CD4-positive, alpha-beta memory T cell (primary cell): ENCODE data around the gene MND1. TPM values are rescaled to one million over a fixed set of nuclear protein-coding genes. Genes with fewer than 3 reads are reported as not detected.
A peak's percentile ranks its signal among the peaks of the same experiment; 100 is the strongest.

Source experiments
- CTCF ChIA-PET: fragments of 350-600 bp; sonication (Branson Sonifier 250); formaldehyde crosslinking; loops from one replicate; lab custom pipeline; 2021; ENCODE audit warnings: inconsistent platforms; ENCODE audit not compliant: partially characterized antibody; lab: Charles Lee
- POLR2A ChIA-PET: fragments of 350-600 bp; sonication (Branson Sonifier 250); formaldehyde crosslinking; loops from one replicate; lab custom pipeline; 2021; ENCODE audit not compliant: partially characterized antibody; lab: Charles Lee
- DNase-seq, 5 donors: peaks; one replicate each; pipeline versions ENCODE4 v3.0.0 to v3.0.0-alpha.2; 2020 to 2022; ENCODE audit warnings: mixed read lengths in 1 of 5
- H3K27ac ChIP-seq: one replicate; pipeline ENCODE4 v1.7.0; 2013; ENCODE audit warnings: low read depth, low read length
- H3K27me3 ChIP-seq: 2 replicates; pipeline ENCODE4 v1.7.0; 2013; ENCODE audit warnings: mild to moderate bottlenecking, low read length, moderate library complexity; ENCODE audit not compliant: insufficient read depth
- H3K36me3 ChIP-seq: 2 replicates; pipeline ENCODE4 v1.7.0; 2013; ENCODE audit warnings: mild to moderate bottlenecking, low read length, moderate library complexity; ENCODE audit not compliant: insufficient read depth
- H3K4me1 ChIP-seq: 2 replicates; pipeline ENCODE4 v1.7.0; 2013; ENCODE audit warnings: mild to moderate bottlenecking, low read length, moderate library complexity; ENCODE audit not compliant: insufficient read depth
- H3K4me3 ChIP-seq, 2 donors: one replicate each; pipeline ENCODE4 v1.7.0; 2013; ENCODE audit warnings: low read length in 2 of 2, mild to moderate bottlenecking in 1 of 2
- H3K9me3 ChIP-seq, 2 donors: one replicate each; pipeline ENCODE4 v1.7.0; 2013; ENCODE audit warnings: low read length in 2 of 2, control low read depth in 1 of 2; ENCODE audit not compliant: control insufficient read depth in 1 of 2
- H3K27ac Mint-ChIP-seq, 7 donors: one replicate each; pipeline ENCODE4 v1.8.0; 2020 to 2021; ENCODE audit warnings: mixed read lengths in 7 of 7, mild to moderate bottlenecking in 6 of 7, inconsistent platforms in 3 of 7, moderate library complexity in 3 of 7
- H3K27me3 Mint-ChIP-seq, 2 donors: one replicate each; pipeline ENCODE4 v1.8.0; 2020 to 2021; ENCODE audit warnings: mixed read lengths in 2 of 2
- H3K36me3 Mint-ChIP-seq, 2 donors: one replicate each; pipeline ENCODE4 v1.8.0; 2020 to 2021; ENCODE audit warnings: mixed read lengths in 2 of 2, inconsistent platforms in 1 of 2, mild to moderate bottlenecking in 1 of 2
- H3K4me1 Mint-ChIP-seq, 4 donors: one replicate each; pipeline ENCODE4 v1.8.0; 2020 to 2021; ENCODE audit warnings: mixed read lengths in 4 of 4, mild to moderate bottlenecking in 1 of 4
- H3K4me3 Mint-ChIP-seq, 8 donors: one replicate each; pipeline ENCODE4 v1.8.0; 2020 to 2021; ENCODE audit warnings: mixed read lengths in 8 of 8, mild to moderate bottlenecking in 7 of 8, moderate library complexity in 6 of 8, inconsistent platforms in 3 of 8
- H3K9me3 Mint-ChIP-seq, 8 donors: one replicate each; pipeline ENCODE4 v1.8.0; 2020 to 2021; ENCODE audit warnings: mixed read lengths in 8 of 8, mild to moderate bottlenecking in 5 of 8, inconsistent platforms in 3 of 8, moderate library complexity in 1 of 8
- intact Hi-C: fragments of 100-400 bp; cut with micrococcal nuclease; formaldehyde crosslinking; loops from one replicate; pipeline ENCODE4 v1.15.1; 2023
- polyA plus RNA-seq, 2 donors: library from polyadenylated mRNA; unstranded; fragments of 300-500 nt; fragmentation: Illumina TruSeq; gene quantifications; one replicate each; pipeline ENCODE4 v1.2.3, GENCODE V29; 2021
- total RNA-seq, 2 experiments: library from RNA; stranded (reverse); gene quantifications; one replicate each; pipeline ENCODE4 v1.2.3, GENCODE V29; 2021

Gene MND1
- total and polyA plus RNA-seq, 4 experiments from 2014 or later: 0.34 TPM; not detected in 3

DNA sequence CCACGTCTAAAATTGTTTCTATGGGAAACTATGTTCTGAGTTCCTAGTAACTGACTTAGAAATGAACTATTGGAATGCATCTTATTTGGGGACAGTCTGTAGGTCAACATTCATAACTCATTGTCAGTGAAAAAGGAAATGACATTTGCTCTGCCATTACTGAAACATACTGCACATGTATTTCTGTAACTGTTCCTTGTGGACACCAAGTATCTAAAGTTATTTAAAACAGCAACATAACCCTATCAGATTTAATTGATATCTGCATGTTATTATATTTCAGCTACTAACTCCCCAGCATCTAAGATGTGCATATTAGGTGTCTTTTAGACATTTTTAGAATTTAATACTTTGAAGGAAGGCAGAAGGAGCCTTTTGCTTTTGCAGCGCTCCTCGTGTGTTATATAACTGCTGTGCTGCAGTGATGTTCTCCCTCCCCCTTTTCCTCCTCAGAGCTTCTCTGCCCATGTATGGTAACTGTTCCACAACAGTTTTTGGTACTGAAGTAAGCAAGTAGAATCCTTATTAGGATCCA, 84.5 kb downstream of the MND1 start:
- peaks cover 72% of the 10 kb centered on the region for H3K4me1 ChIP-seq

DNA sequence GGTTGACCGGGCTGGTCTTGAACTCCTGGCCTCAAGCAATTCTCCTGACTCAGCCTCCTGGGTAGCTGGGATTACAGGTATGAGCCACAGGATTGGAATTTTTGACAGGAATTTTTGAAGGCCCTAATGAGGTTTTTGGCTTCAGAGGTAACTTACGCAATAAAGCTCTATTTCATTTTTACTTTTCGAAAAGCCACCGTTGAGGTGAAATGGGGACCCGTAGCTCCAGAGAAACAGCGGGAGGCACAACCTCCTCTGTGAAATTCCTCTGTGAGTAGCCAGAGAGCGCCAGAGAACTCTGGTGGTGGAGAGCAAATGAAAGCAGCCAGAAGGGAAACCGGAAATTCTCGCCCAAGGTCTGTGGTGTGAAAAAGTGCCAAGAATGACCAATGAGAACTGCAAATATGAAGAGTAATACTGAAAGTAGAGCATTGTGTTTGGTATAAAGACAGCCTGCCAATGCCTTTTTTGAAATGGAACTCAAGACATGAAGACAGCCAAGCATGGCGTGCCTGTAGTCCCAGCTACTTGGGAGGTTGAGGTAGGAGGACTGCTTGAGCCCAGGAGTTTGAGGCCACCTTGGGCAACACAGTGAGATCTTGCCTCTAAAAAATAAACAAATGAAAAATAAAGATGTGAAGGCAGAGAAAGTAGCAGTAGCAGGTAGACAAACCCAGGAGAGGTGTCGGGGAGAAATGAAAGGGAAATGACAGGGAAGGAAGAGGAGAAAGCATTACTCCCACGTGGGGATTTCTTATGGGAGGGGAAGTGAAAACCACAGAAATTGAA, 88.7 kb downstream of the MND1 start:
- no peaks in the 10 kb centered on the region for H3K9me3 ChIP-seq
- intact Hi-C loops: loop anchor here (1.0 to 10.0 kb wide), 8 partner anchors 33 to 210 kb away; partner anchors contain the start of genes MND1 and TMEM131L

More for the DNA sequence above, 84.5 kb downstream of the MND1 start:
- Mint-ChIP-seq H3K27me3 (no peaks in the 10 kb centered on the region), H3K27ac (peak overlapping the region; percentile 32 to 94 (median 90)), H3K4me3 (peak overlapping the region in 7 of 8 donors; percentile 6 to 79 (median 62)), H3K4me1 (peaks cover 42 to 69% (median 55%) of the 10 kb centered on the region in 4 donors), H3K36me3 (no peaks in the 10 kb centered on the region), H3K9me3 (no peaks in the 10 kb centered on the region)
- CTCF ChIA-PET: interaction anchor here (0.6 to 10.2 kb wide), 9 partner anchors 39 to 221 kb away, joined by 3 to 228 read pairs (median 4); partner anchors contain the start of gene TMEM131L
- POLR2A ChIA-PET: interaction anchor here (0.9 to 2.0 kb wide), 7 partner anchors 8 to 145 kb away, joined by 3 to 10 read pairs (median 3); partner anchors contain the start of gene TMEM131L
- no peaks in the 10 kb centered on the region for H3K36me3 ChIP-seq
- peak in 4 of 5 donors; percentile 26 to 28 (median 28) for DNase-seq
- no peak overlapping the region for H3K4me3 ChIP-seq
- intact Hi-C loops: loop anchor here (1.0 to 5.0 kb wide), 2 partner anchors 145 to 277 kb away; no protein-coding TSS in a partner anchor
- H3K27me3 ChIP-seq: no peaks in the 10 kb centered on the region
- no peak overlapping the region for H3K27ac ChIP-seq
- H3K9me3 ChIP-seq: no peaks in the 10 kb centered on the region

DNA sequence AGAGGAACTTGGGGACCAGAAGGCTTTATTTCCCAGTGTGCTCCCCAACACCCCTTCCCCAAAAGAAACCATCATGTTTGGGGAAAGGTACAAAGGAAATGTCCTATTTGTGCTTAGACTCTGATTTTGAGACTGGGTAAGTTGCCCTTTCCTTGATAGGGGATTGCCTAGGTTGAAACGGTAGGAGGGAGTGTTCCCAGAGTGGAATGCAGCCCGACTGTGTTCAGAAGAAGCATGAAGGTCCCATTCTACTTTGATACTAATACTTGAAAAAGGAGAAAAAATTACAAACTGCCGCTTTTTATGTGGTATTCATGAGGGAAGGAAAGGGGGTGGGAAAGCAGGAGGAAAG, 89.2 kb downstream of the MND1 start:
- H3K4me1 ChIP-seq: peaks cover 56% of the 10 kb centered on the region
- intact Hi-C loops: loop anchor here (1.0 to 10.0 kb wide), 8 partner anchors 33 to 209 kb away; partner anchors contain the start of genes MND1 and TMEM131L
- peak overlapping the region; percentile 55 for H3K27ac ChIP-seq
- no peaks in the 10 kb centered on the region for H3K36me3 ChIP-seq
- Mint-ChIP-seq H3K27ac (peak overlapping the region; percentile 87 to 97 (median 94)), H3K4me1 (peaks cover 35 to 68% (median 50%) of the 10 kb centered on the region in 4 donors), H3K4me3 (peak overlapping the region; percentile 84 to 95 (median 88)), H3K36me3 (no peaks in the 10 kb centered on the region), H3K27me3 (no peaks in the 10 kb centered on the region), H3K9me3 (no peaks in the 10 kb centered on the region)
- no peaks in the 10 kb centered on the region for H3K9me3 ChIP-seq
- no peak for DNase-seq
- H3K27me3 ChIP-seq: no peaks in the 10 kb centered on the region
- ChIA-PET POLR2A (interaction anchor here (0.9 to 4.4 kb wide), 13 partner anchors 9 to 210 kb away, joined by 3 to 48 read pairs (median 4); partner anchors contain the start of gene TMEM131L), CTCF (interaction anchor here (0.7 to 10.2 kb wide), 26 partner anchors 17 to 317 kb away, joined by 3 to 228 read pairs (median 8); partner anchors contain the start of genes MND1 and TMEM131L)
- H3K4me3 ChIP-seq: peak overlapping the region; percentile 59

More for the DNA sequence above, 88.7 kb downstream of the MND1 start:
- H3K4me1 Mint-ChIP-seq: peaks cover 36 to 68% (median 50%) of the 10 kb centered on the region in 4 donors
- CTCF ChIA-PET: interaction anchor here (0.7 to 10.2 kb wide), 63 partner anchors 9 to 317 kb away, joined by 3 to 228 read pairs (median 5); partner anchors contain the start of genes MND1 and TMEM131L
- no peaks in the 10 kb centered on the region for H3K27me3 Mint-ChIP-seq
- peak; percentile 72 to 79 (median 77) for DNase-seq
- peaks cover 56% of the 10 kb centered on the region for H3K4me1 ChIP-seq
- H3K27me3 ChIP-seq: no peaks in the 10 kb centered on the region
- peak overlapping the region; percentile 55 for H3K27ac ChIP-seq
- H3K27ac Mint-ChIP-seq: peak overlapping the region; percentile 87 to 97 (median 94)
- no peaks in the 10 kb centered on the region for H3K9me3 Mint-ChIP-seq
- peak overlapping the region; percentile 59 for H3K4me3 ChIP-seq
- H3K4me3 Mint-ChIP-seq: peak overlapping the region; percentile 84 to 95 (median 88)
- no peaks in the 10 kb centered on the region for H3K36me3 Mint-ChIP-seq
- H3K36me3 ChIP-seq: no peaks in the 10 kb centered on the region
- POLR2A ChIA-PET: interaction anchor here (0.6 to 4.4 kb wide), 20 partner anchors 9 to 210 kb away, joined by 3 to 48 read pairs (median 4); partner anchors contain the start of gene TMEM131L

DNA sequence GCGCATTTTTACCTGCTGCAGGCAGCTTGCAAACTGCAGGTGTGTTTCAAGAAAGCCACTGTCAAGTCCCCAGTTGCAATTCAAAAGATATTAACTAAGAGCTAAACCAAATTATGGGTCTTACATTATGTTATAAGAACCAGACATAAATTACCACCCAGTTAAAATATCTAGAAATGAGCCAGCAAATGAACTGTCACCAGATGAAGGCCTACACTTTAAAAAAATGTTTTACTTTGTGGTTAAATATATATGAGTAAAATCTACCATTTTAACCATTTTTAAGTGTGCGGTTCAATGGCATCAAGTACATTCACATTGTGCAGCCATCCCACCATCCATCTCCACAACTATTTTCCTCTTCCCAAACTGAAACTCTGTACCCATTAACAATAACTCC, 89.7 kb downstream of the MND1 start:
- no peak overlapping the region for H3K4me3 ChIP-seq

DNA sequence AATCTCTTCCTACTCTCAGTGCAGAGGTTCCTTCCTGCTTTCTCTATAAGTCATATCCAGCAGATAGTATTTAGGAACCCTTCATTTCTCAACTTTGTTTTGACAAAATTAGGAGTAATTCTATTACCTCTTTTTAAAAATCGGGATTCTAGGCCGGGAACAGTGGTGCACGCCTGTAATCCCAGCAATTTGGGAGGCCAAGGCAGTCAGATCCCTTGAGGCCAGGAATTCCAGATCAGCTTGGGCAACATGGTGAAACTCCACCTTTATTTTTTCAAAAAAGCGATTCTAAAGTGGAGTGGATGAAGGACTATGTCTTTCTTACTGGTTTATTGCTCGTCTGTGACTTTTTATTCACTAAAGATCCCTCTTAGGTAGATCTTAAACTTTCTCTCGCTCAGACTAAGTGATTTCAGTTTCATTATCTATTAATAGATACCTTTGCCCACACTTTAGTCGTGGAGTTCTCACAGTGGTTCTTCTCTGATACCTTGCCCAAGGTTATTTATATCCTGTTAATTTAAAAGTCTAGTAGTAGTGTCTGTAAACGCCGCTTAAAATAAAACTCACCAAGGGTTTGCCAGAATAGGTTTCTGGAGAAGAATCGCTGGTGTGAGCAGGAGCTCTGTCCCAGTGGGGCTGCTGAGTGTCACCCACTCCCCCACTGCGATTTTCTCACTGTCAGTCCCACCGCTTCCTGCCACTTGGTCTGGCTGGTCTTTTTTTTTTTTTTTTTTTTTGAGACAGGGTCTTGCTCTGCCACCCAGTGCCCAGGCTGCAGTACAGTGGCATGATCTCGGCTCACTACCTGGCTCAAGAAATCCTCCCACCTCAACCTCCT, 94.6 kb downstream of the MND1 start:
- Mint-ChIP-seq H3K27me3 (no peaks in the 10 kb centered on the region), H3K4me1 (peaks cover 18 to 45% (median 31%) of the 10 kb centered on the region in 4 donors), H3K36me3 (no peaks in the 10 kb centered on the region), H3K9me3 (no peaks in the 10 kb centered on the region), H3K27ac (peak overlapping the region; percentile 73 to 97 (median 94)), H3K4me3 (peak overlapping the region; percentile 76 to 95 (median 88))
- Histone ChIP-seq H3K4me3 (peak overlapping the region; percentile 55 to 60), H3K4me1 (peaks cover 36% of the 10 kb centered on the region), H3K9me3 (no peaks in the 10 kb centered on the region), H3K27ac (peak overlapping the region; percentile 72), H3K27me3 (no peaks in the 10 kb centered on the region), H3K36me3 (no peaks in the 10 kb centered on the region)
- ChIA-PET POLR2A (interaction anchor here (0.8 to 1.9 kb wide), 7 partner anchors 9 to 135 kb away, joined by 3 to 20 read pairs (median 3); partner anchors contain the start of gene TMEM131L), CTCF (interaction anchor here (1.1 to 3.5 kb wide), 5 partner anchors 9 to 135 kb away, joined by 4 to 24 read pairs (median 5); partner anchors contain the start of gene TMEM131L)
- intact Hi-C loops: loop anchor here (1.0 to 10.0 kb wide), 3 partner anchors 11 to 194 kb away; no protein-coding TSS in a partner anchor
- peak; percentile 45 to 60 (median 55) for DNase-seq

More for the DNA sequence above, 89.7 kb downstream of the MND1 start:
- peak overlapping the region in 7 of 8 donors; percentile 84 to 95 (median 89) for H3K4me3 Mint-ChIP-seq
- Histone ChIP-seq H3K4me1 (peaks cover 56% of the 10 kb centered on the region), H3K36me3 (no peaks in the 10 kb centered on the region), H3K27me3 (no peaks in the 10 kb centered on the region), H3K27ac (no peak overlapping the region), H3K9me3 (no peaks in the 10 kb centered on the region)
- ChIA-PET POLR2A (interaction anchor here (1.4 to 4.4 kb wide), 6 partner anchors 32 to 140 kb away, joined by 3 to 48 read pairs (median 12); partner anchors contain the start of gene TMEM131L), CTCF (interaction anchor here (1.1 to 10.2 kb wide), 12 partner anchors 34 to 143 kb away, joined by 3 to 228 read pairs (median 10); partner anchors contain the start of genes MND1 and TMEM131L)
- intact Hi-C loops: loop anchor here (10.0 kb wide), 1 partner anchor 189 kb away; no protein-coding TSS in a partner anchor
- no peaks in the 10 kb centered on the region for H3K27me3 Mint-ChIP-seq
- H3K9me3 Mint-ChIP-seq: no peaks in the 10 kb centered on the region
- H3K36me3 Mint-ChIP-seq: no peaks in the 10 kb centered on the region
- peaks cover 34 to 68% (median 49%) of the 10 kb centered on the region in 4 donors for H3K4me1 Mint-ChIP-seq
- peak overlapping the region; percentile 14 to 97 (median 93) for H3K27ac Mint-ChIP-seq
- no peak for DNase-seq

DNA sequence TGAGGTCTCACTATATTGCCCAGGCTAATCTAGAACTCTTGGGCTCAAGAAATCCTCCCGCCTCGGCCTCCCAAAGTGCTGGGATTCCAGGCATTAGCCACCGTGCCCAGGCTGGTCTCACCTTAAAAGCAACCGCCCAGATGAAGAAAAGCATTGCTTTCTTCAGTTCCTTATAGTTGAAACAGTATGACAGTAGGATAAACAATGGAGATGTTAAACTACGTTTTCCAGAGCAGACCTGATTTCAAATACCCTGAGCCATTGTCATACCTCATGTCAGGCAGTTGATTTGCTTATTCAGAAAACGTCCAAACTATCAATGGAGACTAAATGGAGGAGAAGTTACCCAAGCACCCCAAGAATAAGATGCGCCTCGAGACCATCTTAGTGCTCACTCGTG, 95.3 kb downstream of the MND1 start:
- no peaks in the 10 kb centered on the region for H3K27me3 Mint-ChIP-seq
- H3K27me3 ChIP-seq: no peaks in the 10 kb centered on the region
- H3K36me3 ChIP-seq: no peaks in the 10 kb centered on the region
- DNase-seq: no peak
- H3K4me1 Mint-ChIP-seq: peaks cover 14 to 40% (median 26%) of the 10 kb centered on the region in 4 donors
- H3K36me3 Mint-ChIP-seq: no peaks in the 10 kb centered on the region
- no peak overlapping the region for H3K4me3 ChIP-seq
- H3K27ac Mint-ChIP-seq: peak overlapping the region in 3 of 7 donors; percentile 73 to 97 (median 93)
- CTCF ChIA-PET: interaction anchor here (3.5 kb wide), 1 partner anchor 27 kb away, joined by 24 read pairs; the partner anchor contains the start of gene TMEM131L
- no peaks in the 10 kb centered on the region for H3K9me3 ChIP-seq
- H3K9me3 Mint-ChIP-seq: no peaks in the 10 kb centered on the region
- peaks cover 30% of the 10 kb centered on the region for H3K4me1 ChIP-seq
- H3K4me3 Mint-ChIP-seq: peak overlapping the region; percentile 76 to 95 (median 88)
- POLR2A ChIA-PET: interaction anchor here (1.1 to 1.9 kb wide), 4 partner anchors 13 to 134 kb away, joined by 3 to 20 read pairs (median 3); partner anchors contain the start of gene TMEM131L
- peak overlapping the region; percentile 72 for H3K27ac ChIP-seq
- intact Hi-C loops: loop anchor here (1.0 to 10.0 kb wide), 3 partner anchors 10 to 195 kb away; no protein-coding TSS in a partner anchor
